GM12878 (cell line): ENCODE measurements around the gene H2AZ2. TPM values are rescaled to one million over a fixed set of nuclear protein-coding genes. Genes with fewer than 3 reads are reported as not detected.

Source experiments
- ATAC-seq: fragments of 200-7000 bp; cut with Tn5 transposase; 3 replicates; pipeline ENCODE4 v1.9.1; 2020; ENCODE audit warnings: mild to moderate bottlenecking, moderate library complexity
- BruUV-seq: library from RNA; stranded (reverse); fragments of 400-500 nt; replicated peaks from 2 replicates; lab custom pipeline; 2021; lab: Mats Ljungman, UMichigan
- CTCF ChIA-PET: fragments of 300-600 bp; sonication (Branson Sonifier 250); formaldehyde crosslinking; extraction: SDS; loops from one replicate; lab custom pipeline; 2021; ENCODE audit warnings: inconsistent platforms; lab: Yijun Ruan, JAX
- POLR2A ChIA-PET: fragments of 350-600 bp; formaldehyde crosslinking; extraction: SDS; loops from one replicate; lab custom pipeline; 2021; ENCODE audit warnings: inconsistent platforms; lab: Charles Lee
- RAD21 ChIA-PET: fragments of 300-600 bp; sonication (Branson Sonifier 250); formaldehyde crosslinking; loops from one replicate; lab custom pipeline; 2023; ENCODE audit warnings: antibody characterized with exemption; ENCODE audit not compliant: unreplicated experiment; lab: Charles Lee
- SMC1A ChIA-PET: fragments of 300-600 bp; sonication (Branson Sonifier 250); formaldehyde crosslinking; loops from one replicate; lab custom pipeline; 2023; ENCODE audit not compliant: unreplicated experiment, uncharacterized antibody; lab: Charles Lee
- DNase-seq: peaks from one replicate; pipeline ENCODE4 v3.0.0-alpha.2; 2011; ENCODE audit warnings: low read depth, low spot score
- FAIRE-seq: peaks from 3 replicates; lab custom pipeline; 2011; peaks lifted over from hg19 to GRCh38; lab: Jason Lieb, UNC
- H2AFZ ChIP-seq: 2 replicates; pipeline ENCODE4 v1.6.0; 2011; ENCODE audit warnings: low read depth, low read length, control low read depth; ENCODE audit not compliant: control insufficient read depth
- H3K27ac ChIP-seq: 2 replicates; pipeline ENCODE4 v1.5.1; 2011; ENCODE audit warnings: control low read depth; ENCODE audit not compliant: control insufficient read depth, insufficient read depth
- H3K27me3 ChIP-seq, 2 experiments: replicated peaks in 1 of 2; 2 replicates each; pipeline versions ENCODE4 v1.6.0 to v1.6.1; 2011; ENCODE audit warnings: low read length in 1 of 2; ENCODE audit not compliant: control insufficient read depth in 2 of 2, insufficient read depth in 2 of 2
- H3K36me3 ChIP-seq, 2 experiments: 2 replicates each; pipeline ENCODE4 v1.5.1; 2011; ENCODE audit warnings: low read length in 1 of 2; ENCODE audit not compliant: control insufficient read depth in 2 of 2, insufficient read depth in 2 of 2
- H3K4me1 ChIP-seq: 2 replicates; pipeline ENCODE4 v1.6.1; 2011; ENCODE audit warnings: mild to moderate bottlenecking, low read length, moderate library complexity, mixed read lengths; ENCODE audit not compliant: control insufficient read depth, insufficient read depth
- H3K4me2 ChIP-seq: 2 replicates; pipeline ENCODE4 v1.6.0; 2011; ENCODE audit warnings: control low read depth; ENCODE audit not compliant: control insufficient read depth, insufficient read depth
- H3K4me3 ChIP-seq: fragments of 200-600 bp; sonication (generic); 2 replicates; pipeline ENCODE4 v1.5.1; 2016
- H3K79me2 ChIP-seq: 2 replicates; pipeline ENCODE4 v1.6.0; 2011; ENCODE audit warnings: low read length; ENCODE audit not compliant: control insufficient read depth, insufficient read depth
- H3K9ac ChIP-seq: 2 replicates; pipeline ENCODE4 v1.8.0; 2011; ENCODE audit warnings: low read length, control low read depth, mixed read lengths; ENCODE audit not compliant: control insufficient read depth, insufficient read depth
- H3K9me3 ChIP-seq: replicated peaks from 3 replicates; pipeline ENCODE4 v1.5.1; 2011; ENCODE audit warnings: mild to moderate bottlenecking, low read length; ENCODE audit not compliant: control insufficient read depth, insufficient read depth
- H4K20me1 ChIP-seq: 2 replicates; pipeline ENCODE4 v1.6.0; 2011; ENCODE audit not compliant: control insufficient read depth, insufficient read depth
- BACH1 ChIP-seq: fragments of 450-650 bp; IDR thresholded peaks from 2 replicates; pipeline ENCODE4 v1.6.1; 2017; ENCODE audit warnings: mild to moderate bottlenecking, borderline replicate concordance
- BHLHE40 ChIP-seq, 2 experiments: fragments of 450-650 bp in 1 of 2; IDR thresholded peaks; 2 replicates each; pipeline ENCODE4 v1.6.1; 2011 to 2017; ENCODE audit warnings: low read depth in 2 of 2, borderline replicate concordance in 1 of 2, improper control_type of control experiment in 1 of 2, low read length in 1 of 2, mild to moderate bottlenecking in 1 of 2
- EGR1 ChIP-seq, 2 experiments: IDR thresholded peaks; 1 replicate in 1 of 2; 2 replicates in 1 of 2; pipeline ENCODE4 v1.6.1; 2011 to 2012; ENCODE audit warnings: low read depth in 2 of 2, low read length in 2 of 2, borderline replicate concordance in 1 of 2, mild to moderate bottlenecking in 1 of 2, moderate library complexity in 1 of 2
- ESRRA ChIP-seq: IDR thresholded peaks from 2 replicates; pipeline ENCODE4 v1.6.1; 2012; ENCODE audit warnings: mild to moderate bottlenecking, low read length, improper control_type of control experiment
- ETV6 ChIP-seq, 2 experiments: fragments of 450-650 bp in 1 of 2; IDR thresholded peaks in 1 of 2; conservative IDR thresholded peaks in 1 of 2; 2 replicates each; pipeline ENCODE4 v1.6.1; 2014; ENCODE audit warnings: antibody characterized with exemption in 1 of 2, borderline replicate concordance in 1 of 2, low read depth in 1 of 2, mild to moderate bottlenecking in 1 of 2, moderate library complexity in 1 of 2
- EZH2 ChIP-seq: IDR thresholded peaks from 2 replicates; pipeline ENCODE4 v1.6.1; 2012; ENCODE audit warnings: low read depth, mild to moderate bottlenecking, control low read depth, inconsistent platforms, low read length, borderline replicate concordance; ENCODE audit not compliant: control insufficient read depth
- JUND ChIP-seq: IDR thresholded peaks from 2 replicates; pipeline ENCODE4 v1.6.1; 2012; ENCODE audit warnings: low read depth, mild to moderate bottlenecking, low read length, improper control_type of control experiment, moderate library complexity
- MEF2A ChIP-seq: IDR thresholded peaks from 2 replicates; pipeline ENCODE4 v1.6.1; 2011; ENCODE audit warnings: low read depth, mild to moderate bottlenecking, low read length, moderate library complexity; ENCODE audit not compliant: insufficient read depth
- NFYB ChIP-seq: IDR thresholded peaks from 2 replicates; pipeline ENCODE4 v1.6.1; 2011; ENCODE audit warnings: low read depth, mild to moderate bottlenecking, low read length, improper control_type of control experiment, moderate library complexity; ENCODE audit not compliant: insufficient read depth
- NR2C1 ChIP-seq: fragments of 450-650 bp; IDR thresholded peaks from 2 replicates; pipeline ENCODE4 v1.6.1; 2017; ENCODE audit warnings: antibody characterized with exemption, mild to moderate bottlenecking, moderate library complexity
- RB1 ChIP-seq: fragments of 450-650 bp; formaldehyde crosslinking; IDR thresholded peaks from 2 replicates; pipeline ENCODE4 v1.6.1; 2017; ENCODE audit warnings: mild to moderate bottlenecking, borderline replicate concordance
- SIX5 ChIP-seq: IDR thresholded peaks from 2 replicates; pipeline ENCODE4 v1.6.1; 2011; ENCODE audit warnings: mild to moderate bottlenecking, low read depth, low read length, moderate library complexity; ENCODE audit not compliant: severe bottlenecking
- SMARCA5 ChIP-seq: fragments of 450-650 bp; IDR thresholded peaks from 2 replicates; pipeline ENCODE4 v1.6.1; 2017; ENCODE audit warnings: mild to moderate bottlenecking
- whole genome bisulfite sequencing: methylation state at CpG from one replicate; pipeline ENCODE4 v1.1.6; 2016; ENCODE audit warnings: low lambda C conversion rate; ENCODE audit not compliant: insufficient replicate concordance, insufficient coverage; ENCODE audit errors: missing lambda C conversion rate; 5-methylcytosine and 5-hydroxymethylcytosine counted together
- in situ Hi-C: fragments of 300-500 bp; cut with MboI; formaldehyde crosslinking; loops from 9 replicates; pipeline ENCODE4 v1.14.3; 2018; ENCODE audit warnings: mixed read lengths
- intact Hi-C: fragments of 100-400 bp; cut with micrococcal nuclease; formaldehyde crosslinking; loops from one replicate; pipeline ENCODE4 v1.14.2; 2022; ENCODE audit not compliant: unreplicated experiment
- polyA plus RNA-seq, 11 experiments: library from polyadenylated mRNA; depleted of rRNA in 4 of 11; unstranded in 6 of 11; stranded (reverse) in 5 of 11; fragments of >200 nt; fragmentation: Nextera tagmentation in 4 of 11; fragmentation: Illumina TruSeq in 1 of 11; extraction: Ambion mirVana in 4 of 11; extraction: Trizol in 1 of 11; gene quantifications; 1 replicate in 1 of 11; 2 replicates in 10 of 11; pipeline versions ENCODE4 v1.2.1 to v1.2.3, GENCODE V29; 2011 to 2016; ENCODE audit warnings: inconsistent platforms in 2 of 11, missing spikeins in 2 of 11, low read depth in 1 of 11
- total RNA-seq, 4 experiments: library from RNA; depleted of rRNA in 3 of 4; stranded (reverse); fragments of >200 nt in 3 of 4; fragmentation: Illumina TruSeq in 1 of 4; extraction: Trizol in 1 of 4; gene quantifications; 2 replicates each; pipeline versions ENCODE4 v1.2.1 to v1.2.3, GENCODE V29; 2013 to 2021
- TF ChIP-seq, protein P1 (sequence below): IDR thresholded peaks from 2 replicates; pipeline ENCODE4 v1.6.1; 2012; ENCODE audit warnings: low read depth, low read length, improper control_type of control experiment
- TF ChIP-seq, protein P2 (sequence below): fragments of 450-650 bp; IDR thresholded peaks from 2 replicates; pipeline ENCODE4 v1.6.1; 2017; ENCODE audit warnings: mild to moderate bottlenecking, low read depth, inconsistent platforms; ENCODE audit not compliant: poor library complexity, severe bottlenecking

The H2AZ2 gene
- total and polyA plus RNA-seq, 10 of the 15 experiments (the other 5 are each of a cell fraction or from before 2014, with no cell fraction given): 118 to 366 (median 223) TPM

DNA sequence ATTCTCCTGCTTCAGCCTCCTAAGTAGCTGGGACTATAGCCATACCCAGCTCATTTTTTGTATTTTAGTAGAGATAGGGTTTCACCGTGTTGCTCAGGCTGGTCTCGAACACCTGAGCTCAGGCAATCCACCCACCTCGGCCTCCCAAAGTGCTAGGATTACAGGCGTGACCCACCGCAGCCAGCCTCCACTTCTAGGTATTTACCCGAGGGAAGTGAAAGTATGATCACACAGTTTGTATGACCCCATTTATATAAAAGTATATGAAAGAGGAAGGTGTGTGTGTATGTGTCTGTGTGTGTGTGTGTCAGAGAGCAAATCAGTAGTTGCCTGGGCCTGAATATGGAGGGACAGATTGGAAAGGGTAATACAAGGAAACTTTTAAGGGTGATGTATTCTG is 39.4 kb upstream of the H2AZ2 start (continued):
- TF ChIP-seq BHLHE40 (IDR thresholded peaks at IDR 0.05; ENCODE audit: borderline replicate concordance in 1 of 2, low read depth in 2 of 2, low read length in 1 of 2): peak in 1 of 2 experiments; percentile 10; a peak in 1 of 4 replicates
- no peak for TF ChIP-seq SIX5
- 0 out of 2 replicates have a peak, but pooled peaks have one; percentile 22 for TF ChIP-seq BACH1
- peak in 1 of 2 experiments; percentile 51; a peak in 1 of 3 replicates for TF ChIP-seq EGR1 (IDR thresholded peaks at IDR 0.05; ENCODE audit: borderline replicate concordance in 1 of 2, low read depth in 2 of 2, low read length in 2 of 2)
- TF ChIP-seq ETV6 (conservative IDR thresholded peaks at IDR 0.05 in 1 of 2, IDR thresholded peaks at IDR 0.05 in 1 of 2; ENCODE audit: borderline replicate concordance in 1 of 2, low read depth in 1 of 2): peak in 1 of 2 experiments; percentile 79; a peak in 1 of 4 replicates
- no peak for TF ChIP-seq NFYB
- TF ChIP-seq SMARCA5: peak; percentile 51; the same call in 1 of the 2 replicates
- no peak for TF ChIP-seq JUND

DNA sequence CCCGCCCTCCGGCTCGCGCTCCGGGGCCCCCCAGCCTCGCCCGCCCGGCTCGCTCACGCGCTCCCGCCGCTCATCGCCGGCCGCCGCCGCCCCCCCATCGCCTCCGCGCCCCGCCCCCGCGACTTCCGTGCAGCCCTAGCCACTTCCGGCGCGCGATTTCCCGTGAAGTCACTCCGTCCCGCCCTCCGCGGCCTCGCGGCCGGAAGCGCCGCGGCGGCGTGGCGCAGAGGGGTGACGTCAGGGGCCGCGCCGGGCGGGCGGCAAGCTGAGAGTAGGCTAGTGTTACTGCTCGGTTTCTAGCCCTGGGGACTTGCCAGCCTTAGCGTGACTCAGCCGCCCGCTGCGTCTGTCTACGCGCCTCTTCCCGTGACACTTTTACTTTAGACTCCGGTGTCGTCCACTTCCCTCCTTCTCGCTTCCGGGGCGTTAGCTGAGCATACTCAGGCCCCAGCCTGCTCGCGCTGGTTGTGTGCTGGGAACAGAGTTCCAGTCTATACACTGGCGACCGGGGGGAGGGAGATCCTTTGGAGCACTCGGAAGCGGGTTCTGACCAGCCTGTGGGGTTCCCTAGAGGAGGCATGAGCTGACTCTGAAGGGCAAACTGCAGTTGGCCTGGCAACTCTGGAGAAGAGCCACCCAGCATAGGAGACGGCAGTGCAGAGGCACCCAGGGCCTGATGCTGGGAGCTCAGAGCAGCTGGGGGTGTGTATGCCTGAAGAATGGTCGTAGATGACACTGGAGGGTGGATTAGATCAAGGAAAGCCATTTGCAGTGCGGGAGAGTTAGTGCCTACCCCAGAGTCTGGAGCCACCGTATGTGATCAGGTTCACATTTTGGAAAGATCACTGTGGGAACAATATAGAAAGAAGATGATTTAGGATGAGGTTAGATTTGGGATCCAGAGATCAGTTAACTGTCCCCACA is 37.8 kb upstream of the H2AZ2 start, which contains the start of gene PURB:
Gene PURB (minus strand): TSS at position 137 of the 924 bp plus-strand sequence. CDS start 182 bp downstream, outside the sequence.
- H3K27ac ChIP-seq: peak within 1 kb of the TSS; percentile 99
- peak within 1 kb of the TSS; percentile 100 for H3K9ac ChIP-seq
- FAIRE-seq (peak; percentile 87), ATAC-seq (peak; percentile 88), DNase-seq (peak; percentile 79)
- WGBS: under 1% methylated on average over 57 of the region's 72 CpGs
- ChIA-PET RAD21 (interaction anchor here (0.9 to 5.8 kb wide), 10 partner anchors 16 to 250 kb away, joined by 3 to 47 read pairs (median 4); partner anchors contain the start of genes CCM2 and H2AZ2), POLR2A (interaction anchor here (0.6 to 2.4 kb wide), 21 partner anchors 9 to 279 kb away, joined by 3 to 16 read pairs (median 4); partner anchors contain the start of genes CCM2, H2AZ2, OGDH and TBRG4), SMC1A (interaction anchor here (0.8 to 1.4 kb wide), 3 partner anchors 23 to 37 kb away, joined by 3 to 4 read pairs (median 3); partner anchors contain the start of gene H2AZ2), CTCF (interaction anchor here (1.0 to 1.6 kb wide), 3 partner anchors 29 to 321 kb away, joined by 3 to 5 read pairs (median 4); no protein-coding TSS in a partner anchor)
- in situ Hi-C loops: no loop called here
- intact Hi-C loops: loop anchor here (2.0 to 5.0 kb wide), 2 partner anchors 37 to 92 kb away; partner anchors contain the start of genes H2AZ2 and MYO1G
- H3K4me3 ChIP-seq: peak within 1 kb of the TSS; percentile 99
- H3K4me2 ChIP-seq: peak within 1 kb of the TSS; percentile 97
- TSS peak; percentile 96 for BruUV-seq
- no peaks in the 10 kb centered on the region for H4K20me1 ChIP-seq
- peaks cover 51% of the 10 kb centered on the region for H3K79me2 ChIP-seq
- 0 out of 2 replicates have a peak, but pooled peaks cover 3% of the 10 kb centered on the region for H3K4me1 ChIP-seq
- H3K9me3 ChIP-seq: no peaks in the 10 kb centered on the region
- 0 out of 4 replicates have a peak, but pooled peaks cover 0 to 3% of the 10 kb centered on the region in 2 experiments for H3K36me3 ChIP-seq
- H3K27me3 ChIP-seq: no peaks in the 10 kb centered on the region
- peak within 1 kb of the TSS; percentile 1 for H2AFZ ChIP-seq
- TF ChIP-seq NR2C1 (peak; percentile 63), RB1 (peak; percentile 51; the same call in 1 of the 2 replicates), ESRRA (no peak; the same call in 1 of the 2 replicates), EZH2 (no peak), MEF2A (0 out of 2 replicates have a peak, but pooled peaks have one; percentile 47)
- TF ChIP-seq, protein P1, sequence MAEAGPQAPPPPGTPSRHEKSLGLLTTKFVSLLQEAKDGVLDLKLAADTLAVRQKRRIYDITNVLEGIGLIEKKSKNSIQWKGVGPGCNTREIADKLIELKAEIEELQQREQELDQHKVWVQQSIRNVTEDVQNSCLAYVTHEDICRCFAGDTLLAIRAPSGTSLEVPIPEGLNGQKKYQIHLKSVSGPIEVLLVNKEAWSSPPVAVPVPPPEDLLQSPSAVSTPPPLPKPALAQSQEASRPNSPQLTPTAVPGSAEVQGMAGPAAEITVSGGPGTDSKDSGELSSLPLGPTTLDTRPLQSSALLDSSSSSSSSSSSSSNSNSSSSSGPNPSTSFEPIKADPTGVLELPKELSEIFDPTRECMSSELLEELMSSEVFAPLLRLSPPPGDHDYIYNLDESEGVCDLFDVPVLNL: peak; percentile 73; the same call in 1 of the 2 replicates
- TF ChIP-seq, protein P2, sequence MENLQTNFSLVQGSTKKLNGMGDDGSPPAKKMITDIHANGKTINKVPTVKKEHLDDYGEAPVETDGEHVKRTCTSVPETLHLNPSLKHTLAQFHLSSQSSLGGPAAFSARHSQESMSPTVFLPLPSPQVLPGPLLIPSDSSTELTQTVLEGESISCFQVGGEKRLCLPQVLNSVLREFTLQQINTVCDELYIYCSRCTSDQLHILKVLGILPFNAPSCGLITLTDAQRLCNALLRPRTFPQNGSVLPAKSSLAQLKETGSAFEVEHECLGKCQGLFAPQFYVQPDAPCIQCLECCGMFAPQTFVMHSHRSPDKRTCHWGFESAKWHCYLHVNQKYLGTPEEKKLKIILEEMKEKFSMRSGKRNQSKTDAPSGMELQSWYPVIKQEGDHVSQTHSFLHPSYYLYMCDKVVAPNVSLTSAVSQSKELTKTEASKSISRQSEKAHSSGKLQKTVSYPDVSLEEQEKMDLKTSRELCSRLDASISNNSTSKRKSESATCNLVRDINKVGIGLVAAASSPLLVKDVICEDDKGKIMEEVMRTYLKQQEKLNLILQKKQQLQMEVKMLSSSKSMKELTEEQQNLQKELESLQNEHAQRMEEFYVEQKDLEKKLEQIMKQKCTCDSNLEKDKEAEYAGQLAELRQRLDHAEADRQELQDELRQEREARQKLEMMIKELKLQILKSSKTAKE: peak; percentile 40
